Activated naive CD4-positive, alpha-beta T cell treated with anti-CD3 and anti-CD28 coated beads, Interleukin-2, amount 50 U/mL, for 72 hours (primary cell): ENCODE data around the gene MASP2. TPM values are rescaled to one million over a fixed set of nuclear protein-coding genes. Genes with fewer than 3 reads are reported as not detected.
"Not testable (repeated sequence)": the region's sequence is repeated elsewhere in the genome, so short reads cannot be mapped to it uniquely, and the experiment has no call there.

Experiments used
- ATAC-seq, 2 donors: fragments of 150-1000 bp; cut with Tn5 transposase; 2 replicates each; pipeline ENCODE4 v1.10.0; 2021; ENCODE audit warnings: mild to moderate bottlenecking in 2 of 2, moderate library complexity in 2 of 2
- DNase-seq, 2 donors: peaks; one replicate each; pipeline ENCODE4 v3.0.0; 2021 to 2022; ENCODE audit warnings: low spot score in 2 of 2
- H3K27ac Mint-ChIP-seq, 2 donors: one replicate each; pipeline ENCODE4 v1.8.0; 2022; ENCODE audit warnings: mild to moderate bottlenecking in 2 of 2, mixed read lengths in 2 of 2
- H3K36me3 Mint-ChIP-seq, 2 donors: one replicate each; pipeline ENCODE4 v1.8.0; 2022; ENCODE audit warnings: mixed read lengths in 2 of 2
- H3K9me3 Mint-ChIP-seq, 2 donors: one replicate each; pipeline ENCODE4 v1.8.0; 2022; ENCODE audit warnings: mixed read lengths in 2 of 2
- total RNA-seq, 2 donors: library from RNA; stranded (reverse); gene quantifications; one replicate each; pipeline ENCODE4 v1.2.3, GENCODE V29; 2022

MASP2 gene
- under 1 TPM in 1 of 2 donors, not detected in 1; 0.21 TPM for total RNA-seq

DNA sequence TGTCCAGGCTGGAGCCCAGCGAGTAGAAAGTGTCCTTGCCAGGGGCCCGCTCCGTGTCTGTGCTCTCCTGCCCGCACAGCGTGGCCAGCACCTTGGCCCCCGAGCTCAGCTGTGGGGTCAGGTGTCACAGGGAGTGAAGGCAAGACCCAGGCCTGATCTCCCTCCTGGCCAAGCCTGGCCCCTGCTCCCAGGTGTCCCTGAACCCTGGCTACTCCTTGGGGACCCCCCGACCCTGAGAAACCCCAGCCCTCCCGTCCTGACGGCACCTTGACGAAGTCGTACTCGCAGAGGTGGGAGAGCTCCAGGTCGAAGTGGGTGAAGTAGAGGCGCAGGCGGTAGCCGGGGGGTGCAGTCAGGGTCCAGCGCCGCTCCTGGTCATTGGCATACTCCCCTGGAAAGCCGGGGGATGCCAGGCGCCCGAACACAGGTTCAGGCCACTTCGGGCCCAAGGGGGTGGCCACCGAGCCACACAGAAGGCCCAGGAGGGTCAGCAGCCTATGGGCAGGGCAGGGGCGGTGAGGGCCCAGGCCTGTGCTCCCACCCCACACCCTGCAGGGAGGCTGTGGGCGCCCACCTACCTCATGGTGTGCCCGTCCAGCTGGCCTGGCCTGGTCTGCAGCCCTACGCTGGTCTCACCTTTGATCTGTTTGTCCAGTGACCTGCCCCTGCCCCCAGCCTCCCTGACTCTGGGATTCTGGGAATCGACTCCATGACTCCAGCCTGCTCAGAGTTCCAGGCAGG is at the start of gene MASP2:
Gene MASP2, minus strand, starts transcription at position 615 of the 741 bp plus-strand sequence. Its CDS starts 32 bp downstream, at position 583.
- ATAC-seq (no peak), DNase-seq (peak in 1 of 2 donors; percentile 54)
- H3K36me3 Mint-ChIP-seq, result no peaks in the 10 kb centered on the region
- peak within 1 kb of the TSS in 1 of 2 donors; percentile 60 for H3K27ac Mint-ChIP-seq
- no peaks in the 10 kb centered on the region for H3K9me3 Mint-ChIP-seq

DNA sequence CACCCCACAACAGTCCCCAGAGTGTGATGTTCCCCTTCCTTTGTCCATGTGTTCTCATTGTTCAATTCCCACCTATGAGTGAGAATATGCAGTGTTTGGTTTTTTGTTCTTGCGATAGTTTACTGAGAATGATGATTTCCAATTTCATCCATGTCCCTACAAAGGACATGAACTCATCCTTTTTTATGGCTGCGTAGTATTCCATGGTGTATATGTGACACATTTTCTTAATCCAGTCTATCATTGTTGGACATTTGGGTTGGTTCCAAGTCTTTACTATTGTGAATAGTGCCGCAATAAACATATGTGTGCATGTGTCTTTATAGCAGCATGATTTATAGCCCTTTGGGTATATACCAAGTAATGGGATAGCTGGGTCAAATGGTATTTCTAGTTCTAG is 36.7 kb upstream of the MASP2 start:
- not testable (repeated sequence) for ATAC-seq, H3K27ac Mint-ChIP-seq, DNase-seq, H3K9me3 Mint-ChIP-seq
- H3K36me3 Mint-ChIP-seq, result peaks cover 16 to 22% of the 10 kb centered on the region in 2 donors

DNA sequence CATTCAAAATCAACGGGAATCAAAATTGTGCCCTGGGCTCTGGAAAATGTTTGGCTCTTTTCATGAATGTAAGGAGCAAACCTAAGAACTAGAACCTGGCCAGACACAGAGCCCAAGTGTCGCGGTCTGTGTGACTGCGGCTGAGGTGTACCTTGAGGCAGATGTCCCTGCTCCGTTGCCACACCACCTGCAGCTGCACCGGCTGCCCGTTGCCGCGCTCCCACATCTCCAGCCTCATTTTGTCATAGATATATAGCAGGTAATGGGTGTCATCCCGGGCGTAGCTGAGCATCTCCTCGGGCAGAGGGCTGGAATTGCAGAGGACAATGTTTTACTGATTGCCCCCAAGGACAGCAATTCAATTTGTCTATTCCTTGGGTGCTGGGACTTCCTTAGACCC is 33.9 kb upstream of the MASP2 start:
- no peak overlapping the region for H3K27ac Mint-ChIP-seq
- H3K9me3 Mint-ChIP-seq, result no peaks in the 10 kb centered on the region
- no peak for DNase-seq
- ATAC-seq, result no peak
- peaks cover under 1 to 17% of the 10 kb centered on the region in 2 donors for H3K36me3 Mint-ChIP-seq

DNA sequence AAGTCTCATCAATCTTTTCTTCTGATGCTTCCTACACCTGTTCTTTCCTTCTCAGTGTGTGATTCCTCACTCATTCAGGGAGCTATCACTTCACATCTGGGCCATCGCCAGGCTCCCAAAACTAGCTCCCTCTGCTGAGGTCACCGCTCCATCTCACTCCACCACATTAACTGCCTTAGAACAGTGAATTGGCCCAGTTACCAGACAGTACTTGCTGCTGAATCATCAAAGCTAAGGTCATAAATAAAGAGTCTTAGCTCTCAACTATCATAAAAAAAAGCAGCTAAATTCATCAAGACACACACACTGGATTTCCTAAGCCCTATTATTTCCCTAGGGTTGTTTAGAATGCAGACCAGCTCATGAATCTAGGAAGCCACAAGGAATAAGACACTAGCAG is 31.6 kb upstream of the MASP2 start:
- Mint-ChIP-seq H3K27ac (peak overlapping the region in 1 of 2 donors; percentile 54), H3K9me3 (no peaks in the 10 kb centered on the region), H3K36me3 (peaks cover 0 to 17% of the 10 kb centered on the region in 2 donors)
- no peak for DNase-seq
- no peak for ATAC-seq

DNA sequence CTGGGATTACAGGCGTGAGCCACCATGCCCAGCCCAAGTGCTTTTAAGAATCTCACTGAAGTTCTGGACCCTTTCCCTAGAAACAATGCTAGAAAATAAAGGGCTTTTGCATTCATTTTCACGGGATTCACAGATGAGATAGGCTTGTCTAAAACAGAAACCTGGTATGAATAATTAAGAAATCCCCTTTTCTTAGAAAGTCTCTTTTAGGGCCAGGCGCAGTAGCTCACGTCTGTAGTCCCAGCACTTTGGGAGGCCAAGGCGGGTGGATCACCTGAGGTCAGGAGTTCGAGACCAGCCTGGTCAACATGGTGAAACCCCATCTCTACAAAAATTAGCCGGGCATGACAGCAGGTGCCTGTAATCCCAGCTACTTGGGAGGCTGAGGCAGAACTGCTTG is 26.4 kb upstream of the MASP2 start:
- not testable (repeated sequence) for DNase-seq, H3K9me3 Mint-ChIP-seq
- Mint-ChIP-seq H3K36me3 (peaks cover 11 to 29% of the 10 kb centered on the region in 2 donors), H3K27ac (peak overlapping the region in 1 of 2 donors; percentile 41)
- peak; percentile 34 to 64 for ATAC-seq

DNA sequence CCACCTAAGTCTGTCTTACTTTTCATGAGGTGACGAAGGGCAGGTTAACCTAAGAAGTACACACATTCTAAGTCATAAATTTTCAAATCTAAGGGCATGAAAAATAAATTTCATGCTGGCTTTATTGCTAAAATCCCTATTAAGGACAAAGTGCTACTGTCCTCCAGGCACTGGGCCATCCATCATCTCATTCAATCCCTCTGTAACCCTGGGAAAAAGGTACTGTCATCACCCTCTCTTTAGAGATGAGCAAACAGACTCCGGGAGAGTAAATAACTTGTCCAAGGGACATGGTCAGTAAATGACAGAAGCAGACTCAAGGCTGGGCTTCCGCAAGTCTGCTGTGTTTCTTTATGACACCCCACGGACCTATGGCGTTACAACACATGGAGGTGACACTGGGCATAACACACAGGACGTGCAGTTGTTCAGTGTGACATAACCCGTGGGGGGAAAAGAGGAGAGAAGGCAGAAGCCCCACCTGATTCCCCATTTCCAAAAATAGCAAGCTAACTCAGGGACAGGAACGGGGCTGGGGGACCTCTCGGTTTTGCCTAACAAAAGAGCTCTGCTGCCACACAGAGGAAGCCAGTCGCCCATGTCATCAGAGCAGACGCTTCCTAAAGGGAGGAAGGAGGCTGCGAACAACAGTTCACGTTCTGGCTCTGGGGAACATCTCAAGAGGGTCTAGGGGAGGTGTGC is 25.3 kb upstream of the MASP2 start:
- ATAC-seq (no peak), DNase-seq (peak in 1 of 2 donors; percentile 21)
- peaks cover 11 to 30% of the 10 kb centered on the region in 2 donors for H3K36me3 Mint-ChIP-seq
- H3K9me3 Mint-ChIP-seq, result no peaks in the 10 kb centered on the region
- H3K27ac Mint-ChIP-seq, result peak overlapping the region in 1 of 2 donors; percentile 94

DNA sequence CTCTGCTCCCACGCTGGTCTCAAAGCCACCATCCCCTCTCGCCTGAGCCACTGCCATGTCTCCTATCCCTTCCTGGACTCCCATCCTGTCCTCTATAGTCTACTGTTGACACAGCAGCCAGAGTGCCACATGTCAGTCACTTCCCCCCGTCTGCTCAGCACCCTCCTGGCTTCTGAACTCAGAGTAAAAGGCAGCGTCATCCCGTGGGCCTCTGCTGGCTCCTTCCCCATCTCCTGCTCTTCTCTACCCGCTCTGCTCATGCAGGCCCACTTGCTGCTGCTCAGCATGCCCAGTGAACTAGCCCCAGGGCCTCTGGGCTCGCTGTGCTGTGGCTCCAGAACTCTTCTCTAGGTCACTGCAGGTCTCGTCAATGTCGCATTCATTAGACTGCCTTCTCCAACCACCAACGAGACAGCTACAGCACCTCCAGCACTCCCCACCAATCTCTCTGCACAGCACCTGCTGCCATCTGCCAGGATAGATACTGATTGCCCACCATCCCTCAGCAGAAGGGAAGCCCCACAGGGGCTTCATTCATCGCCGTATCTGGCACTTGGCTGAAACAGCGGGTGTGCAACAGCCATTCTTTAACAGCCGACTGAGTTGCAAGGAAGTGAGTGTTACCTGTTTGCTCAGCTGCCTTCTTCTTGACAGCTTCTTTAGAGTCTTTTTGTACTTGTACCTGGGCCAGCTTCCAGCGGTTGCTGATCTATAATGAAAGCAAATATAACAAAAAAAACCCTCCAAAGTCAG is 24.6 kb upstream of the MASP2 start:
- H3K27ac Mint-ChIP-seq, result peak overlapping the region; percentile 59 to 94
- DNase-seq (peak in 1 of 2 donors; percentile 48), ATAC-seq (no peak)
- H3K9me3 Mint-ChIP-seq, result no peaks in the 10 kb centered on the region
- H3K36me3 Mint-ChIP-seq, result peaks cover 11 to 30% of the 10 kb centered on the region in 2 donors

DNA sequence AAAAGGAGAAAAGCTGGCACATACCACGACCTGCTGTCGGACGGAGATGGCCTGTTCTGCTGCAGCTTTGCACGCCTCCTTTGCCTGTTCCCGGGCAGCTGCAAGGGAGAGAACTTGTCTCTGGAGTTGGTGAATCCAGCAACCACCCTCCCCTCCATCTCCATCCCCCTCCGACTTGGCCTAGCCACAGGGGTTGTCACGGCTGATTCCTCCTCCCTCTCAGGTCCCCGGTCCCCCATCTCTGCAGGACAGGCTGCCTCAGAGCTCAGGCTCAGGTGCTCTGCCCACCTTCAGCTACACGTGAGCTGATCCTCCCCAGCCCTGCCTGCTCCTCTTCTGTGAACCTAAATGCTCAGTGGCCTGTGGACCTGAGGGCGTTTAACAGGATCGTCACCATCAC is 23.8 kb upstream of the MASP2 start:
- H3K36me3 Mint-ChIP-seq, result peaks cover 11 to 32% of the 10 kb centered on the region in 2 donors
- ATAC-seq (no peak), DNase-seq (peak in 1 of 2 donors; percentile 40)
- H3K27ac Mint-ChIP-seq, result peak overlapping the region in 1 of 2 donors; percentile 59
- H3K9me3 Mint-ChIP-seq, result no peaks in the 10 kb centered on the region

DNA sequence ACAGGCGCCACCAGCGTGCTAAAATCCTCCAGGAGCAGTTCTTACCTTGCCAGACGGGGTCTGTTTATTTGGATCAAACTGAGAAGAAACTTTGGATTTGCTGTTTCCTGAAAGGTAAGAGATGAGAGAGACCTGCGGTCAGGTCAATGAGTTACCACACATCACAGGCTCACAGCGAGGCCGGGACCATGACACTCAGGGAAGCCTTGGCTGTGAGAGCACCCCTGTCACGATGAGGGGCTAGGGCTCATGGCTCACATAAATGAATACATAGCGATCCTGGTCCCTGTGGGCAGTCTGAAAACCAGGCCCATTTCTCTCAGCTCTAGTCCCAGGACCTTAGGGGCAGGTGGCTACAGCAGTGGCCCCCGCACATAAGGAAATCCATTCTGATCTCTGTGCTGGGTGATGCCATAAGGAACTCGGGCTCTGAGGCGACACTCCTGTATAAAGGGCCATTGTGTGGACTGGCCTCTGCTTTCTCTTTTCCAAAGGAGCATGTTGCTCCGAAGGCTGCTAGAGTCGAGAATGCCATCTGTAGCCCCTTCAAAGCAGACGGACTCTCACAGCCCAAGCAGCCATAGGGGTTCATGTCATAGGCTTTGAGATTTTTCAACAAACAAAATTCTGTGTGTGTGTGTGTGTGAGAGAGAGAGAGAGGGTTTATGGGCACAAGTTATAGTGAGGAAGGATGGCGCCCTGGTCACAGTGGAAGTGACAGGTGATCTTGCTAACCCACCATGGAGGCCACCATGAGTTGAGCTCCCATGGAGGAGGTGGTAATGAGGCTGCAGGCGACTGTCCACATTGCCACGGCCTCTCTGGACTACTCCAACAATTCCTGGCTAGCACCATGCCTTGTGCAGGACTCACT is 21.8 kb upstream of the MASP2 start:
- H3K9me3 Mint-ChIP-seq, result no peaks in the 10 kb centered on the region
- peaks cover 17 to 39% of the 10 kb centered on the region in 2 donors for H3K36me3 Mint-ChIP-seq
- DNase-seq (peak in 1 of 2 donors; percentile 25), ATAC-seq (no peak)
- peak overlapping the region in 1 of 2 donors; percentile 67 for H3K27ac Mint-ChIP-seq

DNA sequence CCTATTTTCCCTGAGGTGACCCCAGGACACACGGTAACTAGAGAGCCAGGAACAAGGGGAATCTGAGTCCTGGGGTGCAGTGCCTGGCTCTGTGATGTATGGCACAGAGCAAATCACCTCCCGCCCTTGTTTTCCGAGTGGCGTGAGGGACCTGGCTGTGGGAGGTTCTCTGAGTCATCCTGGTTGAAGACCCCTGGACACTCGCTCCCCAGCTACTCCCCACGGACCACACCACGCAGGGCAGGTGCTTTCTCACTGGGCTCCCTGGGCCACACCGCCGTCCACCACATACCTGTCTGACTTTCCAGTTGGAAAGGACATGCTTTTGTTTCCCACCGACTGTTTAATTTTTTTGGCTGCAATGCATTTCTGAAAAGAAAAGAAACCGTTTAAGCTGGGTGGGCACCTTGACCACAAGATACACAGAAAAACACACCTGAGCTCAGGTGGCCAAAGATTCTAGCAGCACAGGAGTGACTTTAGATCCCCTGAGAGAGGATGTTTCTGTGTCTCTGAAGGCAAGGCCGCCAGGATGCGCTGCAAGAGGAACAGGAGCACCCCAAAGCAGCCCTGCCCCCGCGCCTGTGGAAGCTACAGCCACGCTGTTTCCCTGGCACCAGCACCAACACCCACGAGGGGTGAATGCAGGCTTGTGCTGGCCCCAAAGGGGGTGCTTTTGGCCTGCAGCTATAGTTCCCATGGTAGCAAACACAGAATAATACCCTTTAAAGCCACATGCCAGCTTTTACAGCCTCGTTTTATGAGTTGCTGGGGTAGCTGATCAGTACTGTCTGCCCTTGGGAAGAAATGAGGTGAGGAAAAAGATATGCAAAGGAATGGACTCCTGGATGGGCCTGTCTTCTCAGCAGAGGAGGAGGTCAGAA is 20.9 kb upstream of the MASP2 start:
- H3K36me3 Mint-ChIP-seq, result peaks cover 17 to 39% of the 10 kb centered on the region in 2 donors

DNA sequence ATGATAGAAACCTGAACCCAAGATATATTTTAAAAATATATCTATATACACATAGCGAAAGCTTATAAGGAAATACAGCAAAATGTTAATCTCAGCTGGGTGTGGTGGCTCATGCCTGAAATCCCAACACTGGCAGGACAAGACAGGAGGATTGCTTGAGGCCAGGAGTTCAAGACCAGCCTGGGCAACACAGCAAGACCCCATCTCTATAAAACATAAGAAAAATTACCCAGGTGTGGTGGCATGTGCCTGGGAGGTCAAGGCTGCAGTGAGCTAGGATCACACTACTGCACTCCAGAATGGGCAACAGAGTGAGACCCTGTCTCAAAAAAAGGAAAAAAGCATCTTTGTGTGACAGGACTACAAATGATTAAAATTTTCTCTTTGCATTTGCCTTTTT is 18.8 kb upstream of the MASP2 start:
- Mint-ChIP-seq H3K36me3 (peaks cover 14 to 43% of the 10 kb centered on the region in 2 donors), H3K27ac (no peak overlapping the region), H3K9me3 (no peaks in the 10 kb centered on the region)
- no peak for ATAC-seq
- DNase-seq, result no peak

More for the DNA sequence above, 20.9 kb upstream of the MASP2 start:
- ATAC-seq, result no peak
- DNase-seq, result peak in 1 of 2 donors; percentile 40
- Mint-ChIP-seq H3K27ac (no peak overlapping the region), H3K9me3 (no peaks in the 10 kb centered on the region)

DNA sequence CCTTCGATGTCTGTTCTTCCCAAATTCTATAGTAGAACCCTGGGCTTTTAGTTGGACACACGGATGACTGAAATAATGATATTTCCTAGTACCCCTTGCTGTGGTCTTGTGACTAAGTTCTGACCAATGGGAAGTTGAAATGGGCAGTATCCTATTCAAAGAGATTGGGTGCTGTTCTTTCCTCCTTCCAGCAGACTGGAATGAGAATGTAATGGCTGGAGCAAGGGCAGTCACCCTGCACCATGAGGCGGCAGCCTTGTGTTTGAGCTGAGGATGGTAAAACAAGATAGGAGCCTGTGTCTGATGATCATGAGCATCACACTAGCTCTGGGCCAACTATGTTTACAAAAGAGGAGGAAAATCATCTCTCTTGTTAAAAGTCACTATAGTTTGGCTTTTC is 17.9 kb upstream of the MASP2 start:
- H3K27ac Mint-ChIP-seq, result no peak overlapping the region
- H3K9me3 Mint-ChIP-seq, result no peaks in the 10 kb centered on the region
- peaks cover 21 to 44% of the 10 kb centered on the region in 2 donors for H3K36me3 Mint-ChIP-seq
- no peak for DNase-seq
- no peak for ATAC-seq

DNA sequence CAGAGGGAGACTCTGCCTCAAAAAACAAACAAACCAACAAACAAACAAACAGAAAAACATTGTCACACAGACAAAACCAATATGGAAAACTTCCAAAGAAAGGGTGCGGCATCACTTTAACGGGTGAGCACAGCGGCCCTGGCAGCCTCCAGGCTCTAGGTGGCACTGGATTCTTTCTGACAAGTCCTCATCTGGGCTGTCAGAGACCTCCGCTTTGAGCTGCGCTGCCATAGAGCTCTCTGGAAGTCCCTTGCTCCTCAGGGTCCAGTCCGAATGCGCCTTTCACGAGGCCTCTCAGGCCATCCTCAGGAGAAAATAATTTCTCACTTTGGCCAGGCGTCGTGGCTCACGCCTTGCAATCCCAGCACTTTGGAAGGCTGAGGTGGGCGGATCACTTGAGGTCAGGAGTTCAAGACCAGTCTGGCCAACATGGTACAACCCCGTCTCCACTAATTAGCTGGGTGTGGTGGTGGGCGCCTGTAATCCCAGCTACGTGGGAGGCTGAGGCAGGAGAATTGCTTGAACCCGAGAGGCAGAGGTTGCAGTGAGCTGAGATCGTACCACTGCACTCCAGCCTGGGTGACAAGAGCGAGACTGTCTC is 17.0 kb upstream of the MASP2 start:
- H3K9me3 Mint-ChIP-seq, ATAC-seq, DNase-seq: not testable (repeated sequence)
- H3K27ac Mint-ChIP-seq, result peak overlapping the region in 1 of 2 donors; percentile 33
- peaks cover 20 to 42% of the 10 kb centered on the region in 2 donors for H3K36me3 Mint-ChIP-seq

DNA sequence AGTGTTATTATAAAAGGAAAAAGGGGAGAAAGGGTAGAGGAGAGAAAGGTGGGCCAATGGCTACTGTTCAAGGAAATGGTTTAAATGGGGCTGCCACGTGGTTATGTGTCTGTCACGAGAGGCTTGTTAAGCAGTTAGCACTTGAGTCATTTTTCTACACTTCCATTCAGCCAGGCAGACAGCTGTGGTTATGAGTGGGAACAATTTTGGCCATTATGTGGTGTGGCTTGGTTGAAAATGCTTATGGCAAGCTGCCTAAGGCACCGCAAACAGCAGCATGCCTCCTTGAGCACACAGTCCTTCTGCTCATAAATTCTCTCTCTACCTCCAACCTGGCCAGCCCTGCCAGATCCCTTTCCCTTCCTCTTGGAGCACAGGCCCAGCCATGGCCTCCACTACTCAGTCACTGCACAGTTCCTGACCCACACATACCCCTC is 15.9 kb upstream of the MASP2 start:
- DNase-seq (peak in 1 of 2 donors; percentile 53), ATAC-seq (peak; percentile 9 to 16)
- Mint-ChIP-seq H3K9me3 (no peaks in the 10 kb centered on the region), H3K36me3 (peaks cover 25 to 48% of the 10 kb centered on the region in 2 donors), H3K27ac (peak overlapping the region; percentile 33 to 37)
